GM19025 (cell line): ENCODE measurements around the gene S1PR4.
"Not testable (repeated sequence)": the region's sequence is repeated elsewhere in the genome, so short reads cannot be mapped to it uniquely, and the experiment has no call there.

ENCODE experiments used
- ATAC-seq: cut with Tn5 transposase; IDR thresholded peaks from one replicate; pipeline ENCODE4 v1.9.1; 2021; ENCODE audit warnings: mild to moderate bottlenecking, low read depth, moderate library complexity; ENCODE audit not compliant: unreplicated experiment

The S1PR4 gene

GRCh38 chr19:3192684-3193083 is 14.1 kb downstream of the S1PR4 start:
- no peak for ATAC-seq

- no peak for ATAC-seq
These were observed 14.9 kb downstream of the S1PR4 start for GRCh38 chr19:3193256-3194105.

- no peak for ATAC-seq
These were observed 15.8 kb downstream of the S1PR4 start for GRCh38 chr19:3194106-3195087.

GRCh38 chr19:3196064-3196932 is 17.7 kb downstream of the S1PR4 start:
- no peak for ATAC-seq

- ATAC-seq: no peak
These were observed 18.3 kb downstream of the S1PR4 start for GRCh38 chr19:3196933-3197205.

- no peak for ATAC-seq
These were observed 20.5 kb downstream of the S1PR4 start for GRCh38 chr19:3198901-3199700.

- no peak for ATAC-seq
These were observed 22.6 kb downstream of the S1PR4 start for GRCh38 chr19:3201072-3201700.

- no peak for ATAC-seq
These were observed 23.3 kb downstream of the S1PR4 start for GRCh38 chr19:3201911-3202310.

- ATAC-seq: no peak
These were observed 23.8 kb downstream of the S1PR4 start for GRCh38 chr19:3202346-3202745.

- not testable (repeated sequence) for ATAC-seq
These were observed 24.3 kb downstream of the S1PR4 start for GRCh38 chr19:3202895-3203294.

- no peak for ATAC-seq
These were observed 25.5 kb downstream of the S1PR4 start for GRCh38 chr19:3203805-3204645.

- ATAC-seq: no peak
These were observed 26.2 kb downstream of the S1PR4 start for GRCh38 chr19:3204646-3205275.

GRCh38 chr19:3206216-3206953 is 27.8 kb downstream of the S1PR4 start:
- ATAC-seq: no peak

GRCh38 chr19:3207461-3208242 is 29.1 kb downstream of the S1PR4 start:
- no peak for ATAC-seq

- ATAC-seq: no peak
These were observed 30.0 kb downstream of the S1PR4 start for GRCh38 chr19:3208317-3209207.
